NCI-H2029 (cell line): ENCODE data around the gene APOL5.

Experiments used
- DNase-seq: peaks from one replicate; lab custom pipeline; 2025; lab: John Stamatoyannopoulos, UW

APOL5 gene

GRCh38 chr22:35742342-35743100, 24.8 kb downstream of the APOL5 start:
- no peak for DNase-seq

- DNase-seq, result no peak
Measured at GRCh38 chr22:35743326-35743860, 25.7 kb downstream of the APOL5 start.

GRCh38 chr22:35746248-35746647, 28.6 kb downstream of the APOL5 start:
- no peak for DNase-seq

- no peak for DNase-seq
Measured at GRCh38 chr22:35746946-35747703, 29.5 kb downstream of the APOL5 start.

GRCh38 chr22:35749808-35750207, 32.1 kb downstream of the APOL5 start:
- no peak for DNase-seq

GRCh38 chr22:35752006-35752862, 34.6 kb downstream of the APOL5 start:
- DNase-seq, result no peak

GRCh38 chr22:35752863-35753189, 35.2 kb downstream of the APOL5 start:
- DNase-seq, result no peak

GRCh38 chr22:35754761-35755160, 37.1 kb downstream of the APOL5 start:
- DNase-seq, result no peak

- no peak for DNase-seq
Measured at GRCh38 chr22:35756722-35757121, 39.0 kb downstream of the APOL5 start.

- no peak for DNase-seq
Measured at GRCh38 chr22:35758394-35758793, 40.7 kb downstream of the APOL5 start.

GRCh38 chr22:35761037-35761436, 43.4 kb downstream of the APOL5 start:
- no peak for DNase-seq

GRCh38 chr22:35766654-35767580, 49.2 kb downstream of the APOL5 start:
- DNase-seq, result no peak

GRCh38 chr22:35769974-35770373, 52.3 kb downstream of the APOL5 start:
- DNase-seq, result no peak

- no peak for DNase-seq
Measured at GRCh38 chr22:35775339-35775738, 57.7 kb downstream of the APOL5 start.

- DNase-seq, result no peak
Measured at GRCh38 chr22:35777335-35777975, 59.8 kb downstream of the APOL5 start.
